Transverse colon (tissue), 4 donors: ENCODE measurements around the gene TRMT112. TPM values are rescaled to one million over a fixed set of nuclear protein-coding genes. Genes with fewer than 3 reads are reported as not detected.

Source experiments
- DNase-seq: peaks from one replicate; pipeline ENCODE4 v3.0.0-alpha.2; 2019
- H3K27ac ChIP-seq, 4 donors: fragments of 200-600 bp; sonication (generic); 2 replicates each; pipeline ENCODE4 v1.5.1; 2016 to 2018; ENCODE audit warnings: inconsistent platforms in 4 of 4
- H3K27me3 ChIP-seq: fragments of 200-600 bp; sonication (generic); 2 replicates; pipeline ENCODE4 v1.5.1; 2017; ENCODE audit warnings: inconsistent platforms
- H3K36me3 ChIP-seq, 4 donors: fragments of 200-600 bp; sonication (generic); 2 replicates each; pipeline ENCODE4 v1.5.1; 2017 to 2019; ENCODE audit warnings: inconsistent platforms in 4 of 4
- H3K4me1 ChIP-seq, 4 donors: fragments of 200-600 bp; sonication (generic); 2 replicates each; pipeline ENCODE4 v1.5.1; 2017 to 2020; ENCODE audit warnings: inconsistent platforms in 4 of 4
- H3K4me3 ChIP-seq, 4 donors: fragments of 200-600 bp; sonication (generic); 1 replicate in 1 of 4; 2 replicates in 3 of 4; pipeline versions ENCODE4 v1.5.1 to v1.6.1; 2017 to 2019; ENCODE audit warnings: inconsistent platforms in 4 of 4
- H3K9me3 ChIP-seq, 2 donors: fragments of 200-600 bp; sonication (generic); 2 replicates each; pipeline ENCODE4 v1.5.1; 2017 to 2019; ENCODE audit warnings: inconsistent platforms in 2 of 2
- EP300 ChIP-seq: sonication (generic); formaldehyde crosslinking; IDR thresholded peaks from one replicate; pipeline ENCODE4 v1.6.1; 2017; ENCODE audit warnings: antibody characterized with exemption, low read depth
- POLR2A ChIP-seq: fragments of 450-650 bp; IDR thresholded peaks from one replicate; pipeline ENCODE4 v1.6.1; 2016; ENCODE audit warnings: antibody characterized with exemption, mild to moderate bottlenecking, moderate library complexity
- POLR2AphosphoS5 ChIP-seq, 3 donors: sonication (generic); formaldehyde crosslinking; IDR thresholded peaks; one replicate each; pipeline ENCODE4 v1.6.1; 2016; ENCODE audit warnings: antibody characterized with exemption in 3 of 3
- WGBS, 2 donors: methylation state at CpG; one replicate each; pipeline ENCODE4 v1.1.5; 2018; ENCODE audit warnings: low coverage in 1 of 2; 5-methylcytosine and 5-hydroxymethylcytosine counted together
- in situ Hi-C, 4 donors: fragments of 200-750 bp; cut with MboI; loops; one replicate each; pipeline versions ENCODE4 v1.15.0 to v1.15.1; 2017; ENCODE audit warnings: low sequenced_read_pairs in 3 of 4, low pct_ligation_motif_present in 1 of 4, low pct_unique_long_range_greater_than_20kb in 1 of 4
- intact Hi-C: fragments of 100-400 bp; cut with DNase I; formaldehyde crosslinking; loops from one replicate; pipeline ENCODE4 v1.15.1; 2023; ENCODE audit warnings: low total_unique reads
- total RNA-seq, 4 donors: library from RNA; depleted of rRNA; stranded (reverse); fragments of >200 nt; gene quantifications; one replicate each; pipeline ENCODE4 v1.1.0, GENCODE V29; 2016
- TF ChIP-seq, protein P1 (sequence below), 5 experiments: fragments of 200-600 bp in 3 of 5; fragments of 450-650 bp in 2 of 5; sonication (generic) in 3 of 5; IDR thresholded peaks; 1 replicate in 2 of 5; 2 replicates in 3 of 5; pipeline ENCODE4 v1.5.1; 2016 to 2017; ENCODE audit warnings: antibody characterized with exemption in 5 of 5, inconsistent platforms in 3 of 5, mild to moderate bottlenecking in 2 of 5, moderate library complexity in 1 of 5

TRMT112 gene
- total RNA-seq, 4 donors from 2014 or later = 59.1 to 99.9 (median 82.7) TPM

DNA sequence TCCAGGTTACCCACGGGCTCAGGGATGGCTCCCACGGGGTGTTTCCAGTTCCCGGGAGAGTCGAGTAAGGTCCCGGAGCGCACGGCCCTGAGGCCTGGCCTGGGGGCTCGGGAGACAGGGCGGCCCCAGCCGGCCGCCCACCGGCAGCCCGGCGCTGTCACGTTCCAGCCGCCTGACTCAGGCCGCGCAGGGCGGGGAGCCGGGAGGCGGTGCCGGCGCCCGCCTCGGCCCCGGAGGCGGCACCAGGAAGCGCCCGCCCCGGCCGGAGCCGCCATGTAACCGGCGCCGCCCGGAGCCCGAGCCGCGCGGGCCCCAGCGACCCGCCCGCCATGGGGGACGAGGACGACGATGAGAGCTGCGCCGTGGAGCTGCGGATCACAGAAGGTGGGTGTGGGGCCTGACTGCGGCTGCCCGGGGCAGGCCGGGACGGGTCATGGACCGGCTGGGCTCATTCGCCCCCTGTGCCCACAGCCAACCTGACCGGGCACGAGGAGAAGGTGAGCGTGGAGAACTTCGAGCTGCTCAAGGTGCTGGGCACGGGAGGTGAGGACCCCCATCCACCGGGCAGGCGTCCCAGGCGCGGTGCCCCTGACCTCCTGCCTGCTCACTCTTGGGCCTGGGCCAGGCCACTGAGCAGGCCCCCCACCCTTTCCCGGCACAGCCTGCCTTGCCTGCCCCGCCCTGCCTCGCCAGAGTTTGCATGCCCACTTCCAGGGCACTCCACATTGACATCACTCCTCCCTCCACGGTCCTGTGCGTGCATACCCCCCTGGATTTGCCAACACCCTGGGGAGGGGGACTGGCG is 41.8 kb upstream of the TRMT112 start, which contains the start of gene RPS6KA4:
Gene RPS6KA4, plus strand, starts transcription at position 256 of the 805 bp plus-strand sequence. Its CDS starts 74 bp downstream, at position 330.
- DNase-seq = peak; percentile 73
- Histone ChIP-seq H3K27me3 (no peaks in the 10 kb centered on the region), H3K36me3 (peaks cover 0 to 11% (median 3%) of the 10 kb centered on the region in 4 donors), H3K9me3 (no peaks in the 10 kb centered on the region), H3K27ac (peak within 1 kb of the TSS; percentile 82 to 92 (median 88)), H3K4me1 (peaks cover 21 to 41% (median 36%) of the 10 kb centered on the region in 4 donors), H3K4me3 (peak within 1 kb of the TSS; percentile 58 to 99 (median 74))
- peak; percentile 42 for TF ChIP-seq POLR2A
- TF ChIP-seq, protein P1, sequence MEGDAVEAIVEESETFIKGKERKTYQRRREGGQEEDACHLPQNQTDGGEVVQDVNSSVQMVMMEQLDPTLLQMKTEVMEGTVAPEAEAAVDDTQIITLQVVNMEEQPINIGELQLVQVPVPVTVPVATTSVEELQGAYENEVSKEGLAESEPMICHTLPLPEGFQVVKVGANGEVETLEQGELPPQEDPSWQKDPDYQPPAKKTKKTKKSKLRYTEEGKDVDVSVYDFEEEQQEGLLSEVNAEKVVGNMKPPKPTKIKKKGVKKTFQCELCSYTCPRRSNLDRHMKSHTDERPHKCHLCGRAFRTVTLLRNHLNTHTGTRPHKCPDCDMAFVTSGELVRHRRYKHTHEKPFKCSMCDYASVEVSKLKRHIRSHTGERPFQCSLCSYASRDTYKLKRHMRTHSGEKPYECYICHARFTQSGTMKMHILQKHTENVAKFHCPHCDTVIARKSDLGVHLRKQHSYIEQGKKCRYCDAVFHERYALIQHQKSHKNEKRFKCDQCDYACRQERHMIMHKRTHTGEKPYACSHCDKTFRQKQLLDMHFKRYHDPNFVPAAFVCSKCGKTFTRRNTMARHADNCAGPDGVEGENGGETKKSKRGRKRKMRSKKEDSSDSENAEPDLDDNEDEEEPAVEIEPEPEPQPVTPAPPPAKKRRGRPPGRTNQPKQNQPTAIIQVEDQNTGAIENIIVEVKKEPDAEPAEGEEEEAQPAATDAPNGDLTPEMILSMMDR (IDR thresholded peaks at IDR 0.05) = no peak
- no peak for TF ChIP-seq EP300
- TF ChIP-seq POLR2AphosphoS5 (IDR thresholded peaks at IDR 0.05) = peak in 2 of 3 donors; percentile 13 to 57
- intact Hi-C loops (no loop called here), in situ Hi-C loops (no loop called here)
- 0 to 1% methylated on average over 1 to 26 of the region's 70 CpGs for WGBS, 2 donors

DNA sequence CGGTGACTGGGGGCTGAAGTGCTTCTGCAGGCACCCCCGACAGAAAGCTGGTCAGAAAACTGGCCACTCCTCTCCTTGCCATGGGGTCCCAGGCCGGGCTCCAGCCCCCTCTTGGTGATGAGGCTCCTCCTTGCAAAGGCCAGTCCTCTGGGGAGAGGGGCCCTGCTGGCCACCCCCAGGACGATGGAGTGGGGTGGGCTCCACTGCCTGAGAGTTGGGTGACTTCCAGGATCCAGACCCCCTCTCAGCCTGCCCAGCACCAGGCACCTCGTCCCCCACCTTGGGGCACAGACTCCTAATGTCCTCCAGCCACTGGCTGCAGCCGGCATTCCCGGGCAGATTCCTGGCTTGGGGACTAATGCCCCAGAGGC is 41.2 kb upstream of the TRMT112 start:
- in situ Hi-C loops (no loop called here), intact Hi-C loops (no loop called here)
- H3K27ac ChIP-seq = peak overlapping the region; percentile 82 to 92 (median 88)
- DNase-seq = no peak
- 13% methylated on average over 5 of the region's 7 CpGs; no CpG with 5 or more reads in 1 of the 2 donors for WGBS, 2 donors
- H3K36me3 ChIP-seq = peaks cover 0 to 11% (median 2%) of the 10 kb centered on the region in 4 donors
- no peaks in the 10 kb centered on the region for H3K27me3 ChIP-seq
- peaks cover 21 to 41% (median 36%) of the 10 kb centered on the region in 4 donors for H3K4me1 ChIP-seq
- no peaks in the 10 kb centered on the region for H3K9me3 ChIP-seq
- TF ChIP-seq POLR2AphosphoS5 (IDR thresholded peaks at IDR 0.05) (no peak), EP300 (no peak)
- TF ChIP-seq, protein P1 (IDR thresholded peaks at IDR 0.05) = peak in 1 of 5 experiments; percentile 10
- peak overlapping the region; percentile 34 to 76 (median 66) for H3K4me3 ChIP-seq

DNA sequence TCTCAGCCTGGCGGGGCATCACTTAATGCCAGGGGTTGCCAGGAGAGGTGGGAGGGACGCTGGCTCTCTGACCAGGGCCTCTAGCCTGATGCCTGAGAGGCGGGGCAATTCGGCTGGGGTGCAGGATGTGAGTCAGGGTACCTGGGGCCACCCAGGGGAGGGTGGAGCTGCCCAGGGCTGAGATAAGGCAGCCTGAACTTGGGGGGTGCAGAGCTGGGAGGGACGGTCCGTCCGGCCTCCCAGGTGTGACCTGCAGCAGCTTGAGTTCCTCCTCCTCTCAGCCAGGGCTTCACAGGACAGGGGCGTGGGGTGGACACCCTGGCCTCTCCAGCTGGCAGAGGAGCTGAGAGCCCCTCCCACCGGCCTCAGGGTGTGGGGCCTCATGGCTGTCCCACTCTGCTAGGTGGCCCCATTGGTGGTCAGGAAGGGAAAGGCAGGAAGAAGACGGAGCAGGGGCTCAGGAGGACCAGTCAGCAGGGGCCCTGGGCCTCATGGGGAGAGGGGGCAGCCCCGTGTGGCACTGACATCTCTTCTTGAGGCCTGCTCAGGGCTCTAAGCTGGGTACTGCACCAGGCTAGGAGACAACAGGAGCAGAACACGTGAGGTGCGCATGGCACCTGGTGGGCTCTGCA is 40.7 kb upstream of the TRMT112 start:
- in situ Hi-C loops (no loop called here), intact Hi-C loops (no loop called here)
- peak; percentile 32 for DNase-seq
- 54% methylated on average over 13 of the region's 13 CpGs; no CpG with 5 or more reads in 1 of the 2 donors for WGBS, 2 donors
- TF ChIP-seq, protein P1 (IDR thresholded peaks at IDR 0.05) = no peak
- TF ChIP-seq POLR2A = no peak
- no peak for TF ChIP-seq EP300
- TF ChIP-seq POLR2AphosphoS5 (IDR thresholded peaks at IDR 0.05) = no peak
- Histone ChIP-seq H3K27ac (peak overlapping the region; percentile 82 to 92 (median 88)), H3K27me3 (no peaks in the 10 kb centered on the region), H3K4me3 (peak overlapping the region in 3 of 4 donors; percentile 58 to 76 (median 73)), H3K4me1 (peaks cover 21 to 41% (median 36%) of the 10 kb centered on the region in 4 donors), H3K36me3 (peaks cover 0 to 7% (median 0%) of the 10 kb centered on the region in 4 donors), H3K9me3 (no peaks in the 10 kb centered on the region)

DNA sequence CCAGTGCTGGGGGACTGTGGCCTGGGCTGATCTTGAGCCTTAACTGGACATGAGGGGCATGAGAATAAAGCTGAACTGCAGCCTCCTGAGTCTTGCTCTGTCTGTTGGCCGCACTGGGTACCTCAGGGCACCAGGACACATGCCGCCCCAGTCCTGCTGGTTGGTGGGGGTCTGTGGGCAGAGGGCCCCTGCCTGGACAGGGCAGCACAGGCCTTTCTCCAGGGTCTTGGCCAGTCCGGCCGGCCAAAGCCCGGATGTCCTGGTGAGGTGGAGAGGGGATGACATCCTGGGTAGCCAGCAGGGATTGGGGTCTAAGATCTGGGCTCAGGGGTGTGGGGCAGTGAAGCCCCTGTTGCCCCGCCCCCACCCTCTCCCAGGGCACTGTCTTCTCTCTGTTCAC is 40.1 kb upstream of the TRMT112 start:
- H3K27ac ChIP-seq = peak overlapping the region in 2 of 4 donors; percentile 82 to 87
- H3K4me1 ChIP-seq = peaks cover 21 to 41% (median 36%) of the 10 kb centered on the region in 4 donors
- 91% methylated on average over 6 of the region's 6 CpGs; no CpG with 5 or more reads in 1 of the 2 donors for WGBS, 2 donors
- H3K27me3 ChIP-seq = no peaks in the 10 kb centered on the region
- no peak for TF ChIP-seq EP300
- TF ChIP-seq, protein P1 (IDR thresholded peaks at IDR 0.05) = no peak
- TF ChIP-seq POLR2AphosphoS5 (IDR thresholded peaks at IDR 0.05) = no peak
- no peak for TF ChIP-seq POLR2A
- in situ Hi-C loops (no loop called here), intact Hi-C loops (no loop called here)
- H3K36me3 ChIP-seq = peaks cover 0 to 1% (median 0%) of the 10 kb centered on the region in 4 donors
- DNase-seq = no peak
- no peak overlapping the region for H3K4me3 ChIP-seq
- no peaks in the 10 kb centered on the region for H3K9me3 ChIP-seq
